NCI-H345 treated with DMSO at 0.1 percent for 48 hours (cell line): ENCODE data around the gene TLE1.

Experiments used
- DNase-seq: peaks from one replicate; lab custom pipeline; 2025; ENCODE audit not compliant: unreplicated experiment; lab: John Stamatoyannopoulos, UW

TLE1 gene

GRCh38 chr9:81556923-81557322, 132.4 kb downstream of the TLE1 start:
- no peak for DNase-seq

DNA sequence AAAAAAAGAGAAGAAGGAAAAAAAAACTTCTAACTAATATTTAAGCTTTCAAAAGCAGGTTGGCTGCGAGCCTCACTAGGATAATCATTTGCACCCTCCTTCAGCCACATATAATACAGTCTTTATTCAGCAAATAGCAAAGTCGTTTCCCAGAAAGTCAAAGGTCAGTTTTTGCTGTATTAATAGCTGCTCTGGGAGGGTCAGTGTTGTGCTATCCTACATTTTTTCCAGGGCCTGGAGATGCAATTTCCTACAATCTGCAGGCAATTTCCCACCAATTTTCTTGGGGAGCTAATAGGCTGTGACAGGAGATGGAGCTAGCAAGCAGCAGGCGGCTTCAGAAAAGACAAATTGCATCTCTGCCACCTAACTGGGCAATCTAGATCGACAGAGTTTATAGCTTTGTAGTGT, 136.8 kb downstream of the TLE1 start:
- DNase-seq, result no peak

DNA sequence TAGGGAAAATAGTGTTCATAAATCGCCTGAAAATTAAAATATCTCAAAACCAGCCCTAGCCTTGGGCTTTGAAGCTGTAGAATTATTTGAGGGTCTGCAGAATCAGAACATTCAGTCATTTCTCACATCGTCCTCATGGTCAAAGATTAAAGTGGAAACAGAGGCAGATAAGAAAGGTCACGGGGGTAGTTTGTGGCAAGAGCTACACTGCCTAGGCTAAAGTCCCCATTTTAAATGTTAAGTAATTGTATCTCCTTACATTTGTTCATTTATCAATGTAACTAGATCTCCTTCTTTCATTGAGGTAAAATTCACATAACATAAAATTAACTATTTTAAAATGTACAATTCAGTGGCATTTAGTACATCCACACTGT, 139.2 kb downstream of the TLE1 start:
- DNase-seq, result no peak

GRCh38 chr9:81549500-81550206, 139.7 kb downstream of the TLE1 start:
- DNase-seq, result no peak

- no peak for DNase-seq
Measured at GRCh38 chr9:81548911-81549310, 140.4 kb downstream of the TLE1 start.

GRCh38 chr9:81546489-81546888, 142.9 kb downstream of the TLE1 start:
- no peak for DNase-seq

- DNase-seq, result no peak
Measured at GRCh38 chr9:81543695-81544094, 145.7 kb downstream of the TLE1 start.

- DNase-seq, result no peak
Measured at GRCh38 chr9:81542118-81542889, 147.0 kb downstream of the TLE1 start.

DNA sequence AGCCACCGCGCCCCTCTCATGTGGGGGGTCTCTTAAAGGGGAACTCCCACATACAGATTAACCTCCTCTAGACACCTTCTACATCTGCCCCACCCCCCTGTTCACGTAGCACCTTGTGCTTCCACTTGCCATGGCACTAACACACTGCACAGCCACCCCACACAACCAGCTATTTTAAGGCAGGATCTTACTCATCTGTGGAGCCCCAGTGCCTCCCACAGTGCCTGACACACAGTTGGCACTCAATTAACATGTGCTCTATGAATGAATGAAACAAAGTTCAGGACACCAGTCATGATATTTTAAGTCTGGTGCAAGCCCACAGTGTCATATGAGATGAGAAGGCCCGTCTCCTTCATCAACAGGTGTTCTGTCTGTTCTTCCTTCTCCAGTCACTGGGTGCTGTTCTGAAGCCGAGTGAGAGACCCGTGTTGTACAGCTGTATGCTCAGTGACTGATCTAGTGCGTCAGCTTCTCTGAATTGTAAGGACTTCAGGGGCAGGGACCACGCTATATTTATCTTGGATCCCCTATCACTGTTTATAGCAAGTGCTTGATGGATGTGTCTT, 149.1 kb downstream of the TLE1 start:
- no peak for DNase-seq

DNA sequence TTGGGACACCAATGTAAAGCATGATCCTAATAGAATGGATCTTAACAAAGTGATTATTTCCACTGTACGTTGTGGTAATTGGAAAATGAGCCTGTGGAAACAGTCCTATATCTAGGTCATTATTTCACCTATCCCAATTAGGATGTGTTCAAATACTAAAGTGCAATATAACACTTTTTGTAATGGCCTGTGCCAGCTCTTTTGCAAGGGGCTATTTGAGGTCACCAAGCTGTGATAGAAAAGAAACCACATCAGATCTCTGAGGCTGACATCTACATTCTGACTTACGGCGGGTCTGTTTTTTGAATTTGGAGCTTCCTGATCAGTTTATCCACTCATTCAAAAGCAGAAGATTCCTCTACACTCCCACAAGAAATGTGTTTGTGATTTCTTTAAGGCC, 150.0 kb downstream of the TLE1 start:
- no peak for DNase-seq

DNA sequence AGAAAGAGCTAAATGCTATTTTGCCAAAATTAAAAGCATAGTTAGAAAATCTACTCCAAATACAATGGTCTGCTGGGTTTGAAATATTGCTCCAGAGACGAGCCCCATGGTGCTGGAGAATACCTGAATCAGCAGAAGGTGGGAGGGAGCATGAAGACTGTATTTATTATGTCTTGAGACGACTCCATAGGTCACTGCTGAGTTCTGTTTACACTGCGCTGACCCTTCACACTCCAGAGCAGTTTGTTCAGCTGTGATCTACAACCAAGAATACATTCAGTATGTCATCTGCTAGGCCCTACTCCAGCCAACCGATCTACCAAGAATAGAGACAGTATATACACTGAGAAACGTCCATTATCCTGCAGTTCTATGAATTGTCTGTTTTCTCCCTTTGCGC, 150.5 kb downstream of the TLE1 start:
- DNase-seq, result no peak

- DNase-seq, result no peak
Measured at GRCh38 chr9:81537964-81538363, 151.4 kb downstream of the TLE1 start.

DNA sequence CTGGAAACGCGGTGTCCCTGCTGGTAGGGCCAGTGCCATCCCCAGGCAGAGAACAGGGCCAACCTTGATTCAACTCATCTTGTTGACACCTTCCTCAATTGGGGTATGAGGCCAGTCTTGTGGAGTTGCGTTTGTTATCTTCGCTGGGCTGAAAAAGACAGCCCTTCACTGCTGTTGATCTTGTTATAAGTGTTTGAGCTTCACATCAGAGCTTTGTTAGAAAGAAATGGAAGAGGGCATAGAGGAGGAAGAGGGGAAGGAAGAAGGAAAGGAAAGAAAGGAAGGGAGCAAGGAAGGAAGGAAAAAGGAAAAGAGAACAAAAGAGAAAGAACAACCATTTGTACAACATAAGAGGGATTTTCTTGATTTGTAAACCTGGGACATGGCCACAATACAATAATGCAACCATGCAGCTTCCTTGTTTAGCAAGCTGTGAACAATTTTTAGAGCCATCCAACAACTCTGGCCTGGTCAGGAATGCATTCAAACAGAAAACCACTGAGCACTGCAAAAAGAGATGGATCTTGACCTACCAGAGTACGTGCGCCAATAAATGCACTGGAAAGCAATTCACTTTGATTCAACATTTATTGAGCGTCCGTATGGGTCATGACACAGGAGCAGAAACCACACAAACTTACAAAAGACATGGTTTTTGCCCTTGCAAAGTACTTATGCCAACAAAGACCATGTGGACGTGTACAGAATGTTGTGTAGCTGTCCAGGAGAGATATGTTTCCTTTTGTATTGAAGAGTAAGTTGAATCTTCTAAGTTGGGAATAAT, 152.9 kb downstream of the TLE1 start:
- no peak for DNase-seq

DNA sequence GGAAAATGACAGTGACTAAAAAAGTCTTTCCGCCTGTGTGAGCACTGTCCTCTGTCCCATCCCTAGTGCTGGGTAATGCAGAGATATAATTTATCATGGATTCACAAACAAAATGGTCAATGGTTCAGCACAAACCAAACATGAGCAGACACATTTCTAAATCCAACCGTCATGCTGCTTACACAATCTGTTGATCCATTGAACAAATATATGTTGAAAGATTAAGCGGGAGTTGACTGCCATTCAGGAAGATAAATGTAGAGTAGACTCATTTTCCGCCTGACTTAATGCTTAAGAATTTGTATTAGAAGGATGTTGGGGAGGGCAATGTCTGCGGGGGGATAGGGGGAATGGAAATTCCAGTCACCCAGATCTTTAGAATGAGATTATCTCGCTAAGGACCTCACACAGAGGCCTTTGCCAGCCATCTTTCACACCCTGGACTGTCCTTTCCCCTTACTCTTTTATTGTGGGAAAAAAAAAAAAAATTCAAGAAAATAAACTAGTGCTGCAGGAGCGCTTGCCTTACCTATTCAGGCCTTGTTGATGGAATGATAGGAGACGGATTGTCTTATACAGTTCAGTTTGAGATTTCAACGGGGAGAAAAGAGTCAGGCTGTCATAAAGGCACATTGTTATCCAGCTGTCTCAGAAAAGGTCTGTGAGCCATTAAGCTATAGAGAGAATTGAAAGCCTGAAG, 153.7 kb downstream of the TLE1 start:
- DNase-seq, result peak; percentile 86

DNA sequence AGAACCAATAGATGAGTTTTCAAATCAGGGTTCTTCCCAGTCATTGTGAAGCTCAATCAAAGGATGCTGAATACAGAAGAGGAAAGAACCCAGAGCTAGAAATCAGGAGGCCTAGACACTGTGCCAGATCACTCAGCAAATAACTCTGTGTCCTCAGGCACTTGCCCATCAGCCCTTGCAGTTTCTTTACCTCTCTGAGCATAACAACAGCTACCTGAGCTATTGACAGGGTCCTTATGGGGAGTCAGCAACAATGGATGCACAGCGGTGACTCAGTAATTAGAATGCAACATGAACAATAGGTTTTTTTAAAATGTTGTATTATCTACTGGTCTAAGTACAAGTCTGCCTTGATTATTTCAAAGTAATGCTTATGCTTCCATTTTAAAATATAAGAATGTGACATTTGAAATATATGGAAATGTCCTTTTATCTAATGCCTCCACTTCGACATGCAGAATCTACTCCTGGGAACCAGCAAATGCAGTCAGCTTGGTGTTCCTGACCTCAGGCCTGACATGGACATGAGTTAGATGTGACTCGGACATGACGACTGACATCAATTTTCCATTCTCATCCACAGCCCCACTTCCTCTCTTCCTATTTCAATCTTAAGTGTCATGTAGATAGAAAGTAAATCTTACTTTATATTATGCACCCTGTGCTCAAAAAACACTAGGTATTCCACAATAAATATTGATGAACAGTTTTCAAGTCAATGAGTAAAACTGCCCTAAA, 155.0 kb downstream of the TLE1 start:
- peak; percentile 10 for DNase-seq
